Left colon (tissue), 2 donors: ENCODE data around the gene CCDC102B. TPM values are rescaled to one million over a fixed set of nuclear protein-coding genes. Genes with fewer than 3 reads are reported as not detected.

ENCODE experiments used
- ATAC-seq: fragments of 200-7000 bp; cut with Tn5 transposase; one replicate; pipeline ENCODE4 v1.9.1; 2020; ENCODE audit warnings: mild to moderate bottlenecking, moderate library complexity
- DNase-seq, 2 donors: peaks; one replicate each; pipeline ENCODE4 v3.0.0-alpha.2; 2020
- intact Hi-C, 2 donors: fragments of 100-400 bp; cut with DNase I in 1 of 2; cut with micrococcal nuclease in 1 of 2; formaldehyde crosslinking; loops; one replicate each; pipeline versions ENCODE4 v1.11.2 to v1.14.0; 2022; cut with DNase I, micrococcal nuclease
- total RNA-seq, 2 donors: library from RNA; stranded (reverse); fragmentation: NEBNext Ultra II Directional; extraction: Animal tissue kit (Norgen Biotek cat#: 25700); gene quantifications; one replicate each; pipeline ENCODE4 v1.2.1, GENCODE V29; 2021
- donor health status: DM: no; HTN: no; CAD: no.
- donor health status: DM: yes; HTN: yes; CAD: no.

The CCDC102B gene
- total RNA-seq, 2 donors from 2014 or later: 2.7 to 5.2 TPM

GRCh38 chr18:68944330-68944729, 146.4 kb downstream of the CCDC102B start:
- DNase-seq: no peak
- intact Hi-C loops: no loop called here
- ATAC-seq: no peak

- ATAC-seq (no peak), DNase-seq (no peak)
- intact Hi-C loops: no loop called here
These were observed 146.9 kb downstream of the CCDC102B start for GRCh38 chr18:68944826-68945225.

- no peak for ATAC-seq
- intact Hi-C loops: no loop called here
These were observed 150.7 kb downstream of the CCDC102B start for GRCh38 chr18:68948622-68949021.

GRCh38 chr18:68954738-68955137, 156.9 kb downstream of the CCDC102B start:
- intact Hi-C loops: no loop called here
- DNase-seq: no peak
- ATAC-seq: no peak

More at GRCh38 chr18:68948622-68949021, 150.7 kb downstream of the CCDC102B start:
- DNase-seq: no peak

GRCh38 chr18:68956650-68957049, 158.8 kb downstream of the CCDC102B start:
- ATAC-seq: no peak
- no peak for DNase-seq
- intact Hi-C loops: no loop called here

GRCh38 chr18:68960355-68960754, 162.5 kb downstream of the CCDC102B start:
- intact Hi-C loops: no loop called here
- ATAC-seq (no peak), DNase-seq (no peak)

GRCh38 chr18:68962623-68963022, 164.7 kb downstream of the CCDC102B start:
- no peak for ATAC-seq
- intact Hi-C loops: no loop called here
- DNase-seq: no peak

GRCh38 chr18:68965817-68966216, 167.9 kb downstream of the CCDC102B start:
- intact Hi-C loops: no loop called here
- DNase-seq: no peak
- no peak for ATAC-seq

- intact Hi-C loops: no loop called here
- no peak for DNase-seq
- ATAC-seq: no peak
These were observed 171.1 kb downstream of the CCDC102B start for GRCh38 chr18:68969027-68969426.

GRCh38 chr18:68972176-68972575, 174.3 kb downstream of the CCDC102B start:
- intact Hi-C loops: no loop called here
- no peak for ATAC-seq
- DNase-seq: no peak

GRCh38 chr18:68979737-68980136, 181.9 kb downstream of the CCDC102B start:
- ATAC-seq: no peak
- intact Hi-C loops: no loop called here
- no peak for DNase-seq

GRCh38 chr18:68983126-68983525, 185.2 kb downstream of the CCDC102B start:
- DNase-seq (no peak), ATAC-seq (no peak)
- intact Hi-C loops: no loop called here

GRCh38 chr18:68984342-68984741, 186.5 kb downstream of the CCDC102B start:
- ATAC-seq: no peak
- DNase-seq: no peak

GRCh38 chr18:68985172-68985820, 187.4 kb downstream of the CCDC102B start:
- DNase-seq: no peak
- ATAC-seq: no peak
- intact Hi-C loops: no loop called here

More at GRCh38 chr18:68984342-68984741, 186.5 kb downstream of the CCDC102B start:
- intact Hi-C loops: no loop called here

- intact Hi-C loops: no loop called here
- ATAC-seq (no peak), DNase-seq (no peak)
These were observed 193.4 kb downstream of the CCDC102B start for GRCh38 chr18:68991286-68991685.

- ATAC-seq: no peak
- no peak for DNase-seq
- intact Hi-C loops: no loop called here
These were observed 195.0 kb downstream of the CCDC102B start for GRCh38 chr18:68992719-68993482.

- ATAC-seq: no peak
- DNase-seq: no peak
- intact Hi-C loops: no loop called here
These were observed 197.8 kb downstream of the CCDC102B start for GRCh38 chr18:68995675-68996074.

- intact Hi-C loops: no loop called here
- no peak for DNase-seq
- ATAC-seq: no peak
These were observed 200.0 kb downstream of the CCDC102B start for GRCh38 chr18:68997845-68998244.

- ATAC-seq: no peak
- intact Hi-C loops: no loop called here
- no peak for DNase-seq
These were observed 202.5 kb downstream of the CCDC102B start for GRCh38 chr18:69000366-69000765.

GRCh38 chr18:69002233-69002632, 204.4 kb downstream of the CCDC102B start:
- ATAC-seq (no peak), DNase-seq (no peak)
- intact Hi-C loops: no loop called here
